HFFc6 (cell line): Measurements from ENCODE around the gene PKD1L1. TPM values are rescaled to one million over a fixed set of nuclear protein-coding genes. Genes with fewer than 3 reads are reported as not detected.

Experiments
- DNase-seq: peaks from one replicate; pipeline ENCODE4 v3.0.0-alpha.2; 2018
- H3K27ac Mint-ChIP-seq: 2 replicates; pipeline ENCODE4 v1.8.0; 2020; ENCODE audit warnings: mild to moderate bottlenecking, mixed read lengths
- H3K27me3 Mint-ChIP-seq: 2 replicates; pipeline ENCODE4 v1.8.0; 2021; ENCODE audit warnings: mild to moderate bottlenecking, moderate library complexity, mixed read lengths; ENCODE audit not compliant: insufficient read depth
- H3K36me3 Mint-ChIP-seq: 2 replicates; pipeline ENCODE4 v1.8.0; 2021; ENCODE audit warnings: low read depth, mixed read lengths
- H3K4me1 Mint-ChIP-seq: 2 replicates; pipeline ENCODE4 v1.8.0; 2020; ENCODE audit warnings: low read depth, mixed read lengths
- H3K4me3 Mint-ChIP-seq: 2 replicates; pipeline ENCODE4 v1.8.0; 2020; ENCODE audit warnings: mild to moderate bottlenecking, moderate library complexity, mixed read lengths
- H3K9me3 Mint-ChIP-seq: 2 replicates; pipeline ENCODE4 v1.8.0; 2020; ENCODE audit warnings: mild to moderate bottlenecking, mixed read lengths
- CTCF ChIP-seq: fragments of 200-600 bp; sonication (generic); IDR thresholded peaks from 2 replicates; pipeline ENCODE4 v1.5.0; 2021; ENCODE audit warnings: antibody characterized with exemption, mild to moderate bottlenecking
- total RNA-seq, 6 experiments: library from RNA; stranded (reverse); fragmentation: NEBNext Ultra II Directional; extraction: Animal tissue kit (Norgen Biotek cat#: 25700); gene quantifications; 2 replicates in 1 of 6; 3 replicates in 5 of 6; pipeline ENCODE4 v1.2.3, GENCODE V29; 2021

Gene PKD1L1
- total RNA-seq, 6 experiments from 2014 or later = 0.03 to 0.14 TPM; not detected in 4

GRCh38 chr7:47815867-47816266 lies 132.4 kb downstream of the PKD1L1 start:
- Mint-ChIP-seq H3K27me3 (peaks cover 2% of the 10 kb centered on the region; the same call in 1 of the 2 replicates), H3K36me3 (no peaks in the 10 kb centered on the region), H3K4me3 (no peak overlapping the region), H3K9me3 (no peaks in the 10 kb centered on the region), H3K4me1 (peaks cover 36% of the 10 kb centered on the region), H3K27ac (no peak overlapping the region; the same call in 1 of the 2 replicates)
- no peak for DNase-seq
- TF ChIP-seq CTCF = no peak

GRCh38 chr7:47814905-47815613 lies 133.2 kb downstream of the PKD1L1 start:
- no peak for DNase-seq
- Mint-ChIP-seq H3K27me3 (peaks cover 2% of the 10 kb centered on the region; the same call in 1 of the 2 replicates), H3K27ac (no peak overlapping the region), H3K36me3 (no peaks in the 10 kb centered on the region), H3K9me3 (no peaks in the 10 kb centered on the region), H3K4me1 (peaks cover 36% of the 10 kb centered on the region), H3K4me3 (no peak overlapping the region)
- TF ChIP-seq CTCF = no peak

GRCh38 chr7:47813620-47814260 lies 134.5 kb downstream of the PKD1L1 start:
- no peaks in the 10 kb centered on the region for H3K9me3 Mint-ChIP-seq

GRCh38 chr7:47812429-47813136 lies 135.7 kb downstream of the PKD1L1 start:
- Mint-ChIP-seq H3K9me3 (no peaks in the 10 kb centered on the region), H3K4me1 (peaks cover 20% of the 10 kb centered on the region), H3K36me3 (no peaks in the 10 kb centered on the region), H3K27me3 (peaks cover 2% of the 10 kb centered on the region; the same call in 1 of the 2 replicates), H3K27ac (no peak overlapping the region), H3K4me3 (no peak overlapping the region)
- TF ChIP-seq CTCF = no peak
- DNase-seq = no peak

More at GRCh38 chr7:47813620-47814260, 134.5 kb downstream of the PKD1L1 start:
- TF ChIP-seq CTCF = no peak
- DNase-seq = no peak
- no peaks in the 10 kb centered on the region for H3K36me3 Mint-ChIP-seq
- no peak overlapping the region for H3K27ac Mint-ChIP-seq
- peaks cover 2% of the 10 kb centered on the region; the same call in 1 of the 2 replicates for H3K27me3 Mint-ChIP-seq
- peaks cover 29% of the 10 kb centered on the region for H3K4me1 Mint-ChIP-seq
- H3K4me3 Mint-ChIP-seq = no peak overlapping the region

GRCh38 chr7:47811632-47812380 lies 136.5 kb downstream of the PKD1L1 start:
- Mint-ChIP-seq H3K36me3 (no peaks in the 10 kb centered on the region), H3K9me3 (no peaks in the 10 kb centered on the region), H3K27me3 (peaks cover 2% of the 10 kb centered on the region; the same call in 1 of the 2 replicates), H3K27ac (no peak overlapping the region), H3K4me3 (no peak overlapping the region), H3K4me1 (peaks cover 14% of the 10 kb centered on the region)
- no peak for DNase-seq
- no peak for TF ChIP-seq CTCF
